Right hindlimb (tissue), 1 donor: ENCODE measurements around the gene PDCD4.

Experiments
- DNase-seq: peaks from one replicate; pipeline ENCODE4 v3.0.0-alpha.2; 2018

The PDCD4 gene

DNA sequence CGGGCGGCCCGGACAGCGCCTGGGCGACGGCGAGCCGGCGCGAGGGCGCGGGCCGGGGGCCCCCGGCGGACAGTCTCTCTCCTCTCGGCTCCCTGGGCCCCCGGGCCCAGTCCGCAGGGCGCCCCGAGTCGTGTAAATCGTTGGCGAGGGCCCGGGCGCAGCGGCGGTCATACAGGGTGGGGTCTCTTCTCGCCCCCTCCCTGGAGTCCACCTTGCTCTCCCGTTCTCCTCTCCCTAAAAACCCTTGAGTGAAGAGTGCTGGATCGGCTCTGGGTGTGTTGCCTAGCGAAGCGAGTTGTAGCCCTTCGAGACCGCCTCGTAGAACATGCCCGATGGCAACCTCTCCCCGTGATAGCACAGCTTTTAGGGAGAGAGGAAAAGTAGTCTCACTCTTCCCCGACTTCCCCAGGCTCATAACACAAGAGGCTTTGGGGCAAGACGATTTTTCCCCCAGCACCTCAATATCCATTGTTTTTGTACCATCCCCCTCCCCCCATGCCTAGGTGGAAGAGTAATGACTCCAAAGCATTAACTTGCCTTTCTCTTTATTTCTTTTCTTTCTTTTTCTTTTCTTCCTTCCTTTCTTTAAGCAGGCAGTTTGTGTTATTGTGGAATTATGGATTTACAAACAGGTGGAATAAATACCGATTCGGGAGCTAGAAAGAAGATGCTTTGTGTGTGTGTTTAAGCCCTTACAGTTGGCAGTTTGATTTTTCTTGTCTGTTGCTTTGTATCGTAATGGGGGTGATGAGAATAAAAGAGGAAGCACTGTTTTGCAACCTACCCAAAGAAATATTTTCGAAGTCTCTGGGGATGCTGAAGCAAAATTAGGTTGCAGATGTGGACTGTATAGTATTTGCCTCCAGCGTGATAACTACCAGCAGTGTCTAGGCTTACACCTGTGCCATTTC is 48.5 kb downstream of the PDCD4 start:
- DNase-seq: peak; percentile 65

- no peak for DNase-seq
Measured at GRCh38 chr10:110923856-110924493, 52.2 kb downstream of the PDCD4 start.

DNA sequence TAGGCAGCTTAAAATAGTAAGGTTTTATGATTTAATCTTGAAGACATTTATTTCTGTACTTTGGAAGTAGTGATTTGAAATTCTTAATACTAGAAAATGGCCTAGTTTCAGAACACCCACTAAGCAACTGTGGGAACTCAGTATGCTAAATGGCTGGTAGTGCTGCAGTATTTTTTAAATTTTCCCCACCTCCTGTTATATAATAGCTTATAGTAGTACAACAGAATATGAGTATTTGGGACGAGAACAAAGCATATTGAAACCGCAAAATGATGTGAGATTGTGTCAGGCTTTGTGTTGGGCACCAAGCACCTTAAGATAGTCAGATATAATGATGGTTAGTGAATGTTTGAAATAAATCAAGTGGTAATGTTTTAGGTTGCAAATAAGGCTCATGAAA is 55.7 kb downstream of the PDCD4 start:
- no peak for DNase-seq

DNA sequence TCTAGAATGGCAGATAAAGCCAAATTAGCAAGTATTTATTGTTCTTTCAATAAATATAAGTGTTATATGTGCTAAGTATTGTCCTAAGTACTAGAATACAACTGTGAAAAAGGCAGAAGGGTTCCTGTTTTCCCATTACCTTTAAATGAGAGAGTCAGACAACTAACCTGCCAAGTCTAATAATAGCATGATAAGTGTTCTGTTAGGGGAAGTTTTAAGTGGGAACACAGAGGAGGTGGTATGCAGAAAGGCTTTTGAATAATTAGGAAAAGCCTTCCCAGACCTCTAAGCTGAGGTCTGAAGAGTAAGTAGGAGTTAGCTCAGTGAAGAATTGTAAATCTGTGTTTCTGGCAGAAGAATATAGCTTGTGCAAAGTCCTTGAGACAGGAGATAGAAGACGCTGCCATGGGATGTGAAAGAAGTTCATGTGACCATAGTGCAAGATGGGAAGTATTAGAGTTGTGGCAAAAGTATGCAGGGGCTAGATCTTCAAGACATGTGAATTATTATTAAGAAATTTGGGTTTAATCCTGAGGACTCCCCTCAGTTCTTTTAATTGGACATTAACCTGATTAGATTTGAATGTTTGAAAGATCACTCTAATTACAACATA is 60.1 kb downstream of the PDCD4 start:
- no peak for DNase-seq

DNA sequence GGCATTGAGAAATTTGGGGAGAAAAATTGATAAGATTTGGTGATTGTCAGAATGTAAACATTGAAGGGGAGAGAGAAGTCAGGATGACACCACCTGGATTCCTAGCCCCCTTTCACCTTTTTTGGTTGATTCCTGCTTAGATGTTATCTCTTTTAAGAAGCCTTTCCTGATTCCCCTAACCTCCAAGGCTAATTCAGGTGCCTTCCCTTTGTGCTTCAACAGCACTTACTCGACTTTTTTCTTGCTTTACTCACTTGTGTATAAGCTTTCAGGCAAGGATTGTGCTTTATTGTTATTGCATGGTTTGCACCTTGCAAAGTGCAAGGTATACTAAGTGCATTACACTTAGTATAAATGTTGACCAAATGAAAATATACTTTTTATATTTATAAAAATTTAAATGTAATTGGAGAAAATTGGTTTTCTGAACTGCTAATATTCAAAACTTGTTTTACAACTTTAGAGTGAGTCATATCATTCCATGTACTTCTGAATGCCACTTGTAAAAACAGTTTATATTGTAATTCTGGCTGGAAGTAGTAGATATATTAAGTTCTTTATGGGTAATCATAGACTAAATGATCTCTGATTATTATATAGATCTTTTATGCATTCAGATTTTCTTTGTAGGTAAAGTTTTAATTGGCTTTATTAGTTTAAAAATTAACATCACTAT is 60.9 kb downstream of the PDCD4 start:
- no peak for DNase-seq

DNA sequence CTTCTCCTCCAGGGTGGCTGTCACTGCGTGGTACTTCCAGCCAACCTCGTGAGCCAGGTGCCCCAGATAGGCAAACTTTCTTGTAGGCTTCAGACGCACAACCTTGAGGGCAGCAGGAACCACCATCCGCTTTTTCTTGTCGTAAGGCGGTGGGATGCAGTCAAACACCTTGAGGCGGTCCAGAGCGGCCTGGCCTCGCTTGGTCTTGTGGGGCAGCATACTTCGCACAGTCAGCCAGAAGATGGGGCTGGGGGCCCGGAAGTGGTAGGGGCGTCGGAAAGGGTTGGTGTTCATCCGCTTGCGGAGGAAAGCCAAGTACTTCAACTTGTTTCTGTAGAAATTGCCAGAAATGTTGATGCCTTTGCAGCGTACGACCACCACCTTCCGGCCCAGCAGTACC is 65.0 kb downstream of the PDCD4 start:
- DNase-seq: no peak

GRCh38 chr10:110939419-110939818 is 67.7 kb downstream of the PDCD4 start:
- DNase-seq: no peak

- no peak for DNase-seq
Measured at GRCh38 chr10:110944792-110945396, 73.2 kb downstream of the PDCD4 start.

- no peak for DNase-seq
Measured at GRCh38 chr10:110946496-110946895, 74.8 kb downstream of the PDCD4 start.

GRCh38 chr10:110947061-110947595 is 75.4 kb downstream of the PDCD4 start:
- DNase-seq: no peak
